Activated CD8-positive, alpha-beta T cell treated with anti-CD3 and anti-CD28 coated beads for 36 hours (primary cell): ENCODE measurements around the gene SEC31B. TPM values are rescaled to one million over a fixed set of nuclear protein-coding genes. Genes with fewer than 3 reads are reported as not detected.
A peak's percentile ranks its signal among the peaks of the same experiment; 100 is the strongest.

ENCODE experiments used
- ATAC-seq: fragments of 200-7000 bp; cut with Tn5 transposase; one replicate; pipeline ENCODE4 v1.10.0; 2021; ENCODE audit warnings: mild to moderate bottlenecking, moderate library complexity
- CTCF ChIA-PET: fragments of 350-600 bp; sonication (Branson Sonifier 250); formaldehyde crosslinking; loops from one replicate; lab custom pipeline; 2021; ENCODE audit warnings: antibody characterized with exemption; lab: Charles Lee
- POLR2A ChIA-PET: fragments of 350-600 bp; sonication (Branson Sonifier 250); formaldehyde crosslinking; loops from one replicate; lab custom pipeline; 2021; ENCODE audit warnings: antibody characterized with exemption; lab: Charles Lee
- DNase-seq: peaks from one replicate; pipeline ENCODE4 v3.0.0-alpha.2; 2020
- H3K27ac Mint-ChIP-seq: one replicate; pipeline ENCODE4 v1.8.0; 2021; ENCODE audit warnings: mild to moderate bottlenecking, mixed read lengths
- H3K27me3 Mint-ChIP-seq: one replicate; pipeline ENCODE4 v1.8.0; 2021; ENCODE audit warnings: mixed read lengths
- H3K36me3 Mint-ChIP-seq: one replicate; pipeline ENCODE4 v1.8.0; 2021; ENCODE audit warnings: low read depth, mixed read lengths
- H3K4me1 Mint-ChIP-seq: one replicate; pipeline ENCODE4 v1.8.0; 2021; ENCODE audit warnings: low read depth, mixed read lengths
- H3K4me3 Mint-ChIP-seq: one replicate; pipeline ENCODE4 v1.8.0; 2021; ENCODE audit warnings: mild to moderate bottlenecking, moderate library complexity, mixed read lengths
- H3K9me3 Mint-ChIP-seq: one replicate; pipeline ENCODE4 v1.8.0; 2021; ENCODE audit warnings: mixed read lengths
- CTCF ChIP-seq: fragments of 200-600 bp; IDR thresholded peaks from one replicate; pipeline ENCODE4 v1.8.0; 2022; ENCODE audit warnings: antibody characterized with exemption, mild to moderate bottlenecking
- intact Hi-C: fragments of 100-400 bp; cut with micrococcal nuclease; formaldehyde crosslinking; loops from one replicate; pipeline ENCODE4 v1.10.0; 2022
- total RNA-seq, 2 experiments: library from RNA; stranded (reverse); gene quantifications; one replicate each; pipeline ENCODE4 v1.2.3, GENCODE V29; 2021

SEC31B gene
- total RNA-seq, 2 experiments from 2014 or later, result 34.2 to 40.6 TPM

- TF ChIP-seq CTCF, result no peak
- intact Hi-C loops, result no loop called here
- Mint-ChIP-seq H3K36me3 (peaks cover 2% of the 10 kb centered on the region), H3K4me3 (no peak overlapping the region), H3K27me3 (peaks cover 44% of the 10 kb centered on the region), H3K9me3 (no peaks in the 10 kb centered on the region), H3K27ac (no peak overlapping the region), H3K4me1 (peaks cover 9% of the 10 kb centered on the region)
- CTCF ChIA-PET, result interaction anchor here (1.2 to 4.7 kb wide), 3 partner anchors 176 to 306 kb away, joined by 3 to 40 read pairs (median 7); no protein-coding TSS in a partner anchor
- POLR2A ChIA-PET, result no interaction called here
- no peak for DNase-seq
- no peak for ATAC-seq
Observed at GRCh38 chr10:100565206-100565985, 45.7 kb upstream of the SEC31B start.

- Mint-ChIP-seq H3K4me1 (peaks cover 9% of the 10 kb centered on the region), H3K27ac (no peak overlapping the region), H3K9me3 (no peaks in the 10 kb centered on the region), H3K36me3 (peaks cover 2% of the 10 kb centered on the region), H3K27me3 (peaks cover 35% of the 10 kb centered on the region), H3K4me3 (no peak overlapping the region)
- ATAC-seq, result peak; percentile 97
- TF ChIP-seq CTCF, result peak; percentile 99
- ChIA-PET POLR2A (interaction anchor here (0.6 to 1.2 kb wide), 3 partner anchors 13 to 330 kb away, joined by 3 read pairs; no protein-coding TSS in a partner anchor), CTCF (interaction anchor here (0.6 to 5.8 kb wide), 28 partner anchors 8 to 452 kb away, joined by 3 to 57 read pairs (median 4); partner anchors contain the start of gene HIF1AN)
- intact Hi-C loops, result loop anchor here (5.0 kb wide), 2 partner anchors 180 to 315 kb away; no protein-coding TSS in a partner anchor
- DNase-seq, result peak; percentile 83
Observed at GRCh38 chr10:100562008-100562672, 42.5 kb upstream of the SEC31B start.

- H3K27ac Mint-ChIP-seq, result no peak overlapping the region
- no peak overlapping the region for H3K4me3 Mint-ChIP-seq
- H3K9me3 Mint-ChIP-seq, result no peaks in the 10 kb centered on the region
- ATAC-seq, result no peak
- peaks cover 23% of the 10 kb centered on the region for H3K27me3 Mint-ChIP-seq
- TF ChIP-seq CTCF, result no peak
- POLR2A ChIA-PET, result interaction anchor here (1.0 to 2.6 kb wide), 2 partner anchors 10 to 276 kb away, joined by 3 to 10 read pairs; no protein-coding TSS in a partner anchor
- intact Hi-C loops, result loop anchor here (5.0 kb wide), 2 partner anchors 181 to 316 kb away; no protein-coding TSS in a partner anchor
- CTCF ChIA-PET, result interaction anchor here (0.6 to 5.8 kb wide), 14 partner anchors 8 to 453 kb away, joined by 3 to 57 read pairs (median 4); partner anchors contain the start of gene SLF2
- no peak for DNase-seq
- peaks cover 6% of the 10 kb centered on the region for H3K36me3 Mint-ChIP-seq
- H3K4me1 Mint-ChIP-seq, result peaks cover 9% of the 10 kb centered on the region
Observed at GRCh38 chr10:100561005-100561404, 41.3 kb upstream of the SEC31B start.

- Mint-ChIP-seq H3K9me3 (no peaks in the 10 kb centered on the region), H3K36me3 (peaks cover 6% of the 10 kb centered on the region), H3K27ac (no peak overlapping the region), H3K27me3 (peaks cover 18% of the 10 kb centered on the region), H3K4me1 (peaks cover 9% of the 10 kb centered on the region), H3K4me3 (no peak overlapping the region)
- intact Hi-C loops, result loop anchor here (5.0 kb wide), 2 partner anchors 182 to 317 kb away; no protein-coding TSS in a partner anchor
- DNase-seq (no peak), ATAC-seq (no peak)
- ChIA-PET CTCF (interaction anchor here (0.8 to 5.8 kb wide), 9 partner anchors 10 to 318 kb away, joined by 3 to 57 read pairs (median 5); no protein-coding TSS in a partner anchor), POLR2A (interaction anchor here (2.6 kb wide), 1 partner anchor 9 kb away, joined by 10 read pairs; no protein-coding TSS in a partner anchor)
- no peak for TF ChIP-seq CTCF
Observed at GRCh38 chr10:100560248-100560647, 40.6 kb upstream of the SEC31B start.
